Inferior parietal cortex (tissue), 1 donor: ENCODE measurements around the gene SPEF1.

Source experiments
- DNase-seq: peaks from one replicate; pipeline ENCODE4 v3.0.0-alpha.2; 2016; ENCODE audit errors: extremely low spot score

Gene SPEF1

DNA sequence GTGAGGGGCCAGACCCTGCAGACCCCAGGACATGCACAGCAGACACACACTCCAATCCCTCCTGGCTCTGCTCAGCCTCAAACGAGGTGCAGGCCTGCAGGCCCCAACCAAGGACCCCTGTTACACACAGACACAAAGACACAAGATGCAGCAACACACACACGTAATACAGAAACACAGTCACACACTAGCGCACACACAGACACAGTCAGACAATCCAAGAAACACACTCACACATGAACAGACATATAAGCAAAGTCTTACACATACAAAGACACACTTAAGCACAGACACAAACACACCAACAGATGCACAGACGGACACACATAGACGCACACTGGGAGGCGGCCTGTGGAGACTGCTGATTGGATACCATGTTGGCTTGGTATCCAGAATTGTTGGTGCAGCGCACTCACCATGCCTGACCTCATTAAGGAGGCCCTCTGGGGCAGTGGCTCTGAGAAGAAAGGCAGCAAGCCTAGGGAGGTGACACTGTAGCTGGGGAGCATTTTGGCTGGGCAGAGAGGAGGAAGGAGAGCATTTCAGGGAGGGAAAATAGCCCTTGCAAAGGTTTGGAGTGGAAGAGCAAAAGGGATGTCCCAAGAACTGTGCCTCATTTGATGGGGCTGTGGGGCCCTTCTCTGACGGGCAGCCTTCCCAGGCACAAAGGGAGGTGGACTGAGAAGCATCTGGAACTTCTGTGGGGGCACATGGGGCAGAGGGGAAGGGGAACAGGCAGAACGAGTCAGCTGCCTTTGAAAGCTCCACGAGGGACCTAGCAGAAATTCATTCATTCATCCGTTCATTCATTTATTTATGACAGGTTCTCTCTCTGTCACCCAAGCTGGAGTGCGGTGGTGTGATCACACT is 50.2 kb downstream of the SPEF1 start:
- no peak for DNase-seq

GRCh38 chr20:3729811-3730540 is 51.3 kb downstream of the SPEF1 start:
- DNase-seq, result no peak

DNA sequence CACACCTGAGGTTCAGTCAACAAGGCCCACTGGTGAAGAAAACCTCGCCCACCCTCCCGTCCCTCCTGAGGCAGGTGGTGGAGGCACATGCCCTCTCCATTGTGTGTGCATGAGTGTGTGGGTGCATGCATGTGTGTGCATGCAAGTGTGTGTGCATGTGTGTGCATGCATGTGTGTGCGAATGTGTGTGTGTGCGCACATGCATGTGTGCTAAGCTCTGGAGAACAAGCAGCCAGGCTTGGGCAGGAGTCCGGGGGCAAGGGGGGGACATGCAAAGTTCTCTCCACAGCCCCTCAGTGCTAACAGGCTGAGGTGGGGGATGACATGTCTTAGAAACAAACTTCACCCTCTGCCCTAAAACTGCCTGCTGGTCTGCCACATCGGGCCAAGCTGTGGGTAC is 51.9 kb downstream of the SPEF1 start:
- no peak for DNase-seq

DNA sequence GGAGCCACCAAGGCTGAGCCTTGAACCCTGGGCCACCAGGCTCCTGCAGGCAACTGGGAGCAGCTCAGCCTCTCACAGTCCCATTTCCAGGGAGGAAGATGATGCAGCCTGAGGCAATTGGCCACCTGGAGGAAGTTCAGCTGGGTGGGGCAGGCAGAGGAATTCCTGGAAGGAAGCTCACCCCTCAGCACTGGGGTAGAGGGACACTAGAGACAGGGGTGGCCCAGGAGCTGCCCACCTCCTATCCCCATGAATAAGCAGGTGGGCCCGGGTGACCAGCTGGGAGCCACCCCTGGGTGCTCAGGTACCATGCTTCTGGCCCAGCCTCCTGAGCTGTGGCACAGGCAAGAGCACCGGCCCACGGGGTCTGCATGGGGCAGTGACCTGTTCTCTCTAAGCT is 52.4 kb downstream of the SPEF1 start:
- no peak for DNase-seq

DNA sequence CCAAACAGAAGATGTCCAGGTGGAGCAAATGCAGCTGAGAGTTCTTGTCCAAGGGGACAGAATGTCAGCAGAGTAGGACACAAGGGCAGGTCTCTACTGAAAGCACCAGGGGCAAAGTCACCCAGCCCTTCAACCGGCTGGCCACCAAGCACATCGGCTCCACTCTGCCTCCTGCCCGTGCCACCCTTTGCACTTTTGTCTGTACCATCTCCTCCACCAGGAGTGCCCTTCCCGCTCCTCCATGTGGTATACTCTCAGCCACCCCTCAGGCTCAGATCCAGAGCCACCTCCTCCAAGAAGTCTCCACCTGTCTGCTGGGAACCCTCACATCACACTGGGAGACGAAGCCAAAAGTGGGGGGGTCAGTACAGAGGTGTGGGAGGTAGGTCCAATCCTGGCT is 52.9 kb downstream of the SPEF1 start:
- DNase-seq, result no peak
